ENCODE data around the gene S100A16.

DNA sequence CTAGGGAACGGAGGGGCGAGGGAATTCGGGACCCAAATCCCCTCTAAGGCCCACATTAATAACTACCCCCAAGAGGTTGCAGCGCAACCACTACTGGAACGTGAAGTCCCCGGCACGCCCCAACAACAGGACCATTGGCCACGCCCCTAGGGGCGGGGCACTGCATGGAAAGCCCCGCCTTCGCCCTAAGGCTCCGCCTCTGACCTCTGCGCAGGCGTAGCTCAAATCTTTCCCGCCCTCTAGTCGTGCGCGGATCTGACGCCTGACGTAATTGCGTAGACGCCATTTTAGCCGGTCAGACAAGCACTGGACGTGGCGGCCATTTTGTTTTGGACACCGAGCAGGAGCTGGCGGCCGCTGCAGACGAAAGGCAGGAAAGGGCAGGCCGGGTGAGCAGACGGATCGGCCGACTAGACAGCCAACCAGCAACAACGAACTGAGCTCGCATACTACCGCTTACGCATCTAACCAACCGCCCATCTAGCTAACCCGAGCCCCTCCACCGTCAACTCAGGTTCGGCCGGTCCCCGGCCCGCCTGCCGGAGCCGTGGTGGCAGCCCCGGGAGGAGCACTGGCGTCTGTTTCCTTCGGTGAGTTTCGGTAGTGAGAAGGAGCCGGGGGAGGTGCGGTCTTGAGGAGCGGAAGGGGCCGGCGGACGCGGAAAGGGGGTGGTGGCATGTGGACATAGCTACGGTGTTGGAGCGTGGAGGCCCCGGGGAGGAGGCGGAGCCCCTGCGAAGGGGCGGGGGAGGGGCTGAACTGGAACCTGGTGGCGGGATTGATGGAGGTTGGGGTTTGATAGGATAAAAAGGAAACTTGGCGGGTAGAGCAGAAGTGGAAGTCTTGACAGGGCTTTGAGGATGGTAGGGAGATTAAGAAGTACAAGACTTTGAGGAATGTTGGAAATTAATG, 21.1 kb upstream of the S100A16 start, which contains the start of gene CHTOP:
- TF ChIP-seq JUNB (CRISPR knock-in tag; conservative IDR thresholded peaks at IDR 0.05) (no peak), CTCF (IDR thresholded peaks at IDR 0.05 in 2 of 3, conservative IDR thresholded peaks at IDR 0.05 in 1 of 3; ENCODE audit: insufficient read depth in 2 of 3, low read depth in 1 of 3, low read length in 3 of 3) (no peak; a peak in 1 of 6 replicates), ZNF699 (CRISPR knock-in tag; IDR thresholded peaks at IDR 0.05; ENCODE audit: insufficient replicate concordance) (no peak), KLF16 (IDR thresholded peaks at IDR 0.05) (no peak), POLR2AphosphoS5 (IDR thresholded peaks at IDR 0.05; ENCODE audit: control insufficient read depth, insufficient read depth, low read depth, low read length) (peak; percentile 87), BRF1 (IDR thresholded peaks at IDR 0.05; ENCODE audit: borderline replicate concordance, extremely low read depth, insufficient read length) (no peak), RFX5 (IDR thresholded peaks at IDR 0.05; ENCODE audit: low read depth, low read length) (no peak), STAT5A (IDR thresholded peaks at IDR 0.05; ENCODE audit: borderline replicate concordance, low read length) (no peak)
- TF ChIP-seq, protein P1, sequence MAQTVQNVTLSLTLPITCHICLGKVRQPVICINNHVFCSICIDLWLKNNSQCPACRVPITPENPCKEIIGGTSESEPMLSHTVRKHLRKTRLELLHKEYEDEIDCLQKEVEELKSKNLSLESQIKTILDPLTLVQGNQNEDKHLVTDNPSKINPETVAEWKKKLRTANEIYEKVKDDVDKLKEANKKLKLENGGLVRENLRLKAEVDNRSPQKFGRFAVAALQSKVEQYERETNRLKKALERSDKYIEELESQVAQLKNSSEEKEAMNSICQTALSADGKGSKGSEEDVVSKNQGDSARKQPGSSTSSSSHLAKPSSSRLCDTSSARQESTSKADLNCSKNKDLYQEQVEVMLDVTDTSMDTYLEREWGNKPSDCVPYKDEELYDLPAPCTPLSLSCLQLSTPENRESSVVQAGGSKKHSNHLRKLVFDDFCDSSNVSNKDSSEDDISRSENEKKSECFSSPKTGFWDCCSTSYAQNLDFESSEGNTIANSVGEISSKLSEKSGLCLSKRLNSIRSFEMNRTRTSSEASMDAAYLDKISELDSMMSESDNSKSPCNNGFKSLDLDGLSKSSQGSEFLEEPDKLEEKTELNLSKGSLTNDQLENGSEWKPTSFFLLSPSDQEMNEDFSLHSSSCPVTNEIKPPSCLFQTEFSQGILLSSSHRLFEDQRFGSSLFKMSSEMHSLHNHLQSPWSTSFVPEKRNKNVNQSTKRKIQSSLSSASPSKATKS (CRISPR knock-in tag; IDR thresholded peaks at IDR 0.05), result no peak

Data from K562 (cell line).